Calu3 (cell line): Measurements from ENCODE around the gene GYPC. TPM values are rescaled to one million over a fixed set of nuclear protein-coding genes. Genes with fewer than 3 reads are reported as not detected.
"Not testable (repeated sequence)": the region's sequence is repeated elsewhere in the genome, so short reads cannot be mapped to it uniquely, and the experiment has no call there.

Experiments used
- BruUV-seq: library from RNA; stranded (reverse); fragments of 400-500 nt; replicated peaks from 2 replicates; lab custom pipeline; 2021; lab: Mats Ljungman, UMichigan
- CTCF ChIA-PET: fragments of 300-600 bp; sonication (Branson Sonifier 250); formaldehyde crosslinking; loops from one replicate; lab custom pipeline; 2022; ENCODE audit warnings: antibody characterized with exemption; lab: Charles Lee
- DNase-seq: peaks from one replicate; pipeline ENCODE4 v3.0.0; 2022
- H3K27ac Mint-ChIP-seq: one replicate; pipeline ENCODE4 v1.8.0; 2022; ENCODE audit warnings: mixed read lengths; ENCODE audit not compliant: unreplicated experiment
- H3K27me3 Mint-ChIP-seq: one replicate; pipeline ENCODE4 v1.8.0; 2022; ENCODE audit warnings: mixed read lengths; ENCODE audit not compliant: unreplicated experiment
- H3K36me3 Mint-ChIP-seq: one replicate; pipeline ENCODE4 v1.8.0; 2022; ENCODE audit warnings: mild to moderate bottlenecking, moderate library complexity, mixed read lengths; ENCODE audit not compliant: insufficient read depth, unreplicated experiment
- H3K4me1 Mint-ChIP-seq: one replicate; pipeline ENCODE4 v1.8.0; 2022; ENCODE audit warnings: mild to moderate bottlenecking, low read depth, mixed read lengths; ENCODE audit not compliant: unreplicated experiment
- H3K4me3 Mint-ChIP-seq: one replicate; pipeline ENCODE4 v1.8.0; 2022; ENCODE audit warnings: mild to moderate bottlenecking, low read depth, moderate library complexity, mixed read lengths; ENCODE audit not compliant: unreplicated experiment
- H3K9me3 Mint-ChIP-seq: one replicate; pipeline ENCODE4 v1.8.0; 2022; ENCODE audit warnings: low read depth, mixed read lengths; ENCODE audit not compliant: unreplicated experiment
- intact Hi-C: fragments of 100-400 bp; cut with micrococcal nuclease; formaldehyde crosslinking; loops from one replicate; pipeline ENCODE4 v1.10.0; 2022; ENCODE audit not compliant: unreplicated experiment
- total RNA-seq: library from RNA; stranded (reverse); gene quantifications from 2 replicates; pipeline ENCODE4 v1.2.3, GENCODE V29; 2022
- TF ChIP-seq, protein P1 (sequence below): fragments of 200-600 bp; IDR thresholded peaks from one replicate; pipeline ENCODE4 v1.8.0; 2022; ENCODE audit warnings: antibody characterized with exemption; ENCODE audit not compliant: unreplicated experiment

Gene GYPC
- total RNA-seq, 1 experiment from 2014 or later, result not detected

DNA sequence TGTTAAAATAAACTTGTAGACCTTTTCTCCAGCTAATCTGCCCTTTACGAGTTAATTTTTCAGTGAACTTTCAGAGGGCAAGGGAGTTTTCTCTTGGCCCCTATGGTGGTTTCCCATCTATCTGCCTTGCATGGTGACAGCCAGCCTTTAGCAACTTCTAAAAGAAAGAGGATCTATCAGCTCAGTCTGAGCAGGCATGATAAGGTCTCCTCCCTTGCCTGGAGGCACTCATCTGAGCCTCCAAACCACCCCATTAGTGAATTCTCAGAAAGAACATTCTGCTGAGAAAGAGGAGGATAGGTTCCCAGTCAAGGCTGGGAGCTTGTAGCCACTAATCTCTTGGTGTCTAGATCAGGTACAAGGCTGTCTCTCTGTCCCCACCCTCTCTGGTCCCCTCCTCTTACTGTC, 10.7 kb upstream of the GYPC start:
- intact Hi-C loops, result no loop called here
- BruUV-seq, result no TSS peak
- TF ChIP-seq, protein P1, sequence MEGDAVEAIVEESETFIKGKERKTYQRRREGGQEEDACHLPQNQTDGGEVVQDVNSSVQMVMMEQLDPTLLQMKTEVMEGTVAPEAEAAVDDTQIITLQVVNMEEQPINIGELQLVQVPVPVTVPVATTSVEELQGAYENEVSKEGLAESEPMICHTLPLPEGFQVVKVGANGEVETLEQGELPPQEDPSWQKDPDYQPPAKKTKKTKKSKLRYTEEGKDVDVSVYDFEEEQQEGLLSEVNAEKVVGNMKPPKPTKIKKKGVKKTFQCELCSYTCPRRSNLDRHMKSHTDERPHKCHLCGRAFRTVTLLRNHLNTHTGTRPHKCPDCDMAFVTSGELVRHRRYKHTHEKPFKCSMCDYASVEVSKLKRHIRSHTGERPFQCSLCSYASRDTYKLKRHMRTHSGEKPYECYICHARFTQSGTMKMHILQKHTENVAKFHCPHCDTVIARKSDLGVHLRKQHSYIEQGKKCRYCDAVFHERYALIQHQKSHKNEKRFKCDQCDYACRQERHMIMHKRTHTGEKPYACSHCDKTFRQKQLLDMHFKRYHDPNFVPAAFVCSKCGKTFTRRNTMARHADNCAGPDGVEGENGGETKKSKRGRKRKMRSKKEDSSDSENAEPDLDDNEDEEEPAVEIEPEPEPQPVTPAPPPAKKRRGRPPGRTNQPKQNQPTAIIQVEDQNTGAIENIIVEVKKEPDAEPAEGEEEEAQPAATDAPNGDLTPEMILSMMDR, result no peak
- Mint-ChIP-seq H3K36me3 (no peaks in the 10 kb centered on the region), H3K27me3 (no peaks in the 10 kb centered on the region), H3K27ac (no peak overlapping the region), H3K9me3 (peaks cover 5% of the 10 kb centered on the region), H3K4me1 (no peaks in the 10 kb centered on the region), H3K4me3 (no peak overlapping the region)
- CTCF ChIA-PET, result no interaction called here
- no peak for DNase-seq

DNA sequence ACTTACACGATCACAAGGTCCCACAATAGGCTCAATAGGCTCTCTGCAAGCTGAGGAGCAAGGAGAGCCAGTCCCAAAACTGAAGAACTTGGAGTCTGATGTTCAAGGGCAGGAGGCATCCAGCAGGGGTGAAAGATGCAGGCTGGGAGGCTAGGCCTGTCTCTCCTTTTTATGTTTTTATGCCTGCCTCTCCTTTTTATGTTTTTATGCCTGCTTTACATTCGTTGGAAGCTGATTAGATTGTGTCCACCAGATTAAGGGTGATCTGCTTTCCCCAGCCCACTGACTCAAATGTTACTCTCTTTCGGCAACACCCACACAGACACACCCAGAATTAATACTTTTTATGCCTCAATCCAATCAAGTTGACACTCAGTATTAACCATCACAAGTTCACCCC, 9.9 kb upstream of the GYPC start:
- no peak for DNase-seq
- no peak overlapping the region for H3K4me3 Mint-ChIP-seq
- TF ChIP-seq, protein P1, result no peak
- intact Hi-C loops, result no loop called here
- CTCF ChIA-PET, result no interaction called here
- peaks cover 5% of the 10 kb centered on the region for H3K9me3 Mint-ChIP-seq
- H3K27me3 Mint-ChIP-seq, result no peaks in the 10 kb centered on the region
- no peak overlapping the region for H3K27ac Mint-ChIP-seq
- no peaks in the 10 kb centered on the region for H3K36me3 Mint-ChIP-seq
- no peaks in the 10 kb centered on the region for H3K4me1 Mint-ChIP-seq
- BruUV-seq, result no TSS peak

DNA sequence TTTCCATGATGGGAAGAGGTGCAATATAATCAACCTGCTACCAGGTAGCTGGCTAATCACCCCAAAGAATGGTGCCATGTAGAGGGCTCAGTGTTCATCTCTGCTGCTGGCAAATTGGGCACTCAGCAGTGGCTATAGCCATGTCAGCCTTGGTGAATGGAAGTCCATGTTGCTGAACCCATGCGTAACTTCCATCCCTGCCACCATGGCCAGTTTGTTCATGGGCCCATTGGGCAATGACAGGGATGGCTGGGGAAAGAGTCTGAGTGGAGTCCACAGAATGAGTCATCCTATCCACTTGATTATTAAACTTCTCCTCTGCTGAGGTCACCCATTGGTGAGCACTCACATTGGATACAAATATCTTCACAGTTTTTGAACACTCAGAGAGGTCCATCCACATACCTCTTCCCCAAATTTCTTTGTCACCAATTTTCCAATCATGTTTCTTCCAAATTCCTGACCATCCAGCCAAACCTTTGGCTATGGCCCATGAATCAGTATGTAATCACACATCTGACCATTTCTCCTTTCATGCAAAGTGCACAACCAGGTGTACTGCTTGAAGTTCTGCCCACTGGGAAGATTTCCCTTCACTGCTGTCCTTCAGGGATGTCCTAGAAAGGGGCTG, 8.1 kb upstream of the GYPC start:
- intact Hi-C loops, H3K9me3 Mint-ChIP-seq, DNase-seq, H3K27me3 Mint-ChIP-seq, BruUV-seq, H3K36me3 Mint-ChIP-seq, H3K27ac Mint-ChIP-seq, H3K4me1 Mint-ChIP-seq, CTCF ChIA-PET, H3K4me3 Mint-ChIP-seq: not testable (repeated sequence)

DNA sequence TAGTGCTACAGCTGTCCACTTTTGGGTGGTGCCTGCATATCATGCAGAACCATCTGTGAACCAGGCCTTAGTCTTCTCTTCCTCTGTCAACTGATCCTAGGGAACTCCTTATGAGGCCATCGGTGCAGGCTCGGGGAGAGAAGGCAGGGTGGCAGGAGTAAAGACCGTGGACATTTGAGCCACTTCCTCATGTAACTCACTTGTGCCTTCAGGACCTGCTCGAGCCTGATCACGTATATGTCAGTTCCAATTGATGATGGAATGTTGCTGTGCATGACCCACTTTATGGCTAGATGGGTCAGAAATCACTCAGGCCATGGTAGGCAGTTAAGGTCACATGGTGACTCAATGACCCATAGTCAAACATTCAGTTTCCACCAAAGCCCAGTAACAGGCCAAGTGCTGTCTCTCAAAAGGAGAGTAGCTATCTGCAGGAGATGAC, 7.6 kb upstream of the GYPC start:
- H3K27me3 Mint-ChIP-seq, H3K4me1 Mint-ChIP-seq, BruUV-seq, DNase-seq, CTCF ChIA-PET, intact Hi-C loops, H3K4me3 Mint-ChIP-seq, H3K9me3 Mint-ChIP-seq, H3K36me3 Mint-ChIP-seq, H3K27ac Mint-ChIP-seq: not testable (repeated sequence)

DNA sequence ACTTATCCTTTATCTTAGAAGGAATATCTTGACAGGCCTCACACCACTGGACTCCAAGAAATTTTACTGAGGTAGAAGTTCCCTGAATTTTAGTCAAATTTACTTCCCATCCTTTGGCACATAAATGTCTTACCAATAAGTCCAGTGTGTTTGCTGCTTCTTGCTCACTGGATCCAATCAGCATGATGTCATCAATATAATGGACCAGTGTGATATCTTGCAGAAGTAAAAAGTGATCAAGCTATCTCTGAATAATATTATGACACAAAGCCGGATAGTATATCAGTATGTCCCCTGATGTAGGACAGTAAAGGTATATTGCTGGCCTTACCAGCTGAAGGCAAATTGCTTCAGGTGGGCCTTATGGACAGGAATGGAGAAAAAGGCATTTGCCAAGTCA, 6.9 kb upstream of the GYPC start:
- Mint-ChIP-seq H3K4me3 (no peak overlapping the region), H3K36me3 (no peaks in the 10 kb centered on the region), H3K27ac (no peak overlapping the region), H3K4me1 (no peaks in the 10 kb centered on the region), H3K9me3 (peaks cover 6% of the 10 kb centered on the region), H3K27me3 (no peaks in the 10 kb centered on the region)
- no peak for DNase-seq
- TF ChIP-seq, protein P1, result no peak
- CTCF ChIA-PET, result no interaction called here
- no TSS peak for BruUV-seq
- intact Hi-C loops, result no loop called here
